ENCODE results near the gene ZNF280D. TPM values are rescaled to one million over a fixed set of nuclear protein-coding genes. Genes with fewer than 3 reads are reported as not detected.

The ZNF280D gene
- total RNA-seq, 4 donors from 2014 or later: 22.1 to 86.2 (median 33.0) TPM

DNA sequence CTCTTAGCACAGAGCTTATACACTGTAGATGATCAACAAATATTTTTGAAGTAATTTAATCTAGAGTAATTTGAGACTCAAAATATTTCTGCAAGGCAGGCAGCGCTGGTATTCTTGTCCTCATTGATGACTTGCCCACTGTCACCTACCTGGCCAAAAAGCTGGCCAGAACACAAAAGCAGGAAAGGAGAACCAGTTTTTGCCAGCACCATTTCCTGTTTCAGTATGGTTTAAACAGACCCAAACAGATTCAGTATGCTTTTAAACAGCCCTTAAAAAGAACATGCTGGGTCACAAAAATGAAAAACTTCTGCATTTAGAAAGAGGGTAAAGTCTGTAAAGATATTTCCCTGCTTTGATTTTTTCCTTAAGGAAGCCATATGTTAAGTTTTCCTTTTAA, 42.3 kb upstream of the ZNF280D start:
- ATAC-seq (ENCODE audit: low FRiP score) (no peak), DNase-seq (ENCODE audit: low spot score) (no peak)
- TF ChIP-seq, protein P1, sequence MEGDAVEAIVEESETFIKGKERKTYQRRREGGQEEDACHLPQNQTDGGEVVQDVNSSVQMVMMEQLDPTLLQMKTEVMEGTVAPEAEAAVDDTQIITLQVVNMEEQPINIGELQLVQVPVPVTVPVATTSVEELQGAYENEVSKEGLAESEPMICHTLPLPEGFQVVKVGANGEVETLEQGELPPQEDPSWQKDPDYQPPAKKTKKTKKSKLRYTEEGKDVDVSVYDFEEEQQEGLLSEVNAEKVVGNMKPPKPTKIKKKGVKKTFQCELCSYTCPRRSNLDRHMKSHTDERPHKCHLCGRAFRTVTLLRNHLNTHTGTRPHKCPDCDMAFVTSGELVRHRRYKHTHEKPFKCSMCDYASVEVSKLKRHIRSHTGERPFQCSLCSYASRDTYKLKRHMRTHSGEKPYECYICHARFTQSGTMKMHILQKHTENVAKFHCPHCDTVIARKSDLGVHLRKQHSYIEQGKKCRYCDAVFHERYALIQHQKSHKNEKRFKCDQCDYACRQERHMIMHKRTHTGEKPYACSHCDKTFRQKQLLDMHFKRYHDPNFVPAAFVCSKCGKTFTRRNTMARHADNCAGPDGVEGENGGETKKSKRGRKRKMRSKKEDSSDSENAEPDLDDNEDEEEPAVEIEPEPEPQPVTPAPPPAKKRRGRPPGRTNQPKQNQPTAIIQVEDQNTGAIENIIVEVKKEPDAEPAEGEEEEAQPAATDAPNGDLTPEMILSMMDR (IDR thresholded peaks at IDR 0.05): no peak

DNA sequence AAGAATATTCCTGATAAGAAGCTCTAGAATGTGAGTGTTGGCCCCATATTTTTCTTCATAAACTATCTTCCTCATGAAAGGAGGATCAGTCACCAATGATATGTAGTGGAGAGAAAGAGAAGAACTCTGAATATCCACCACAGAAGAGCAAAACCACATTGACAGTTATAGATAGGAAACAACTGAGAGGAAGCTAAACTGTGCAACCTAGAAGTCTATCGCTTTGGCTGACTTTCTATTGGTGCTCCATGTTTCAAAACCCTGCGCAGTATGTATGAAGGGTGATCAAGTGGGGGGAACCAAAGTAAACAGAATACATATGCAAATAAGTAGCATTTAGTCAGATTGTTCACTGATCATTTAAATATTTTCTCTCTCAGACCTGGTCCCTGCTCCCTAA, 41.0 kb upstream of the ZNF280D start:
- DNase-seq (ENCODE audit: low spot score) (no peak), ATAC-seq (ENCODE audit: low FRiP score) (no peak)
- TF ChIP-seq, protein P1 (IDR thresholded peaks at IDR 0.05): no peak

DNA sequence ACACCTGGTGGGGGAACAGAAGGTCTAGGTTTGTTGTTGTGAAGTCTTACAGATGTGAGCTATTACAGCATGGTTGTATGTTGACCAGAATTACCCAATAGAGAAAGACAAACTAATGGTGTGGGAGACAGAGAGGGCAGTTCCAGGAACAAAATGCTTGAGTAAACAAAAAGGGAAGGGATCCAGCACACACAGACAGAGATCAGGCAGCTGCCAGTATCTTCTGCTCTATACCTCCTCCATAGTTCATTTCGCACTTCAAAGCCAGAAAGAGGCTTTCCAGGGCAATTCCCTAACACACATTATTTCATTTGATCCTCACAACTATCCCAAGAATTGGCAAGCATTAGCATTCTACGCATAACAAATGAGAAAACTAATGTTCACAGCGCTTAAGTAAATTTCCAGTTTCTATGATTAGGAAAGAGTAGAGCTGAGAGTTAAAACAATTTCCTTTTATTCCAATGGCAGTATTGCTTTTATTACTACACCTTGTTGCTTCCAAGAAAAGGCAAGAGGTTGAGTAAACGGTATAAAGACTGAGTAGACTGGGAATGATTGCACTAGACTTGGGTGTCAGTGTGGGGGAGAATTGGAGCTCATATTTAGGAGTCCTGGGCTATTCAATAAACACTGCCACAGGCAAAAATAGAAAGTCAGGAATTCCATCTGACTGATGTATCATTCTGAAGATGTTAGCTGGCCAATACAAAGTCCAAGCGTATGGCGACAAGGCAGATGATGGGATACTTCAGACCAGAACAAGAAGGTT, 39.7 kb upstream of the ZNF280D start:
- ATAC-seq (ENCODE audit: low FRiP score): peak; percentile 88
- no peak for DNase-seq (ENCODE audit: low spot score)
- TF ChIP-seq, protein P1 (IDR thresholded peaks at IDR 0.05): no peak

DNA sequence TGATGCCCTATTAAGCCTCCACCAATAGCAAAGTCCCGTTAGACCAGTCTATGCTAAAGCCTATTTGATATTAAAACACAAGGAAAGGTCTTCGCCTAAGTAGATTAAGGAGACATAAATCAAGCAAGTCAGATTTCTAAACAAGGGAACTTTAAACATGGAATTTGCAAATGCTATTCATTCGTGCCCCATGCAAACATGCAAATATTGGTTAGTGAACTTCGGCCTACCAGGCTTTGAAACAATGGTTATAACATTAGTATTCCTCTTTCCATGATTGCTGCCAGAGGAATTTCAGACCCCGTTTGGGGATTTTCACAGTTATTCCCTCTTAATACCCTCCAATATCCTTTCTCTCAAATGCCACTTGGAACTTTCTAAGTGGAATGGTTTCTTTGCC, 36.9 kb upstream of the ZNF280D start:
- DNase-seq (ENCODE audit: low spot score) (no peak), ATAC-seq (ENCODE audit: low FRiP score) (no peak)
- TF ChIP-seq, protein P1 (IDR thresholded peaks at IDR 0.05): no peak

DNA sequence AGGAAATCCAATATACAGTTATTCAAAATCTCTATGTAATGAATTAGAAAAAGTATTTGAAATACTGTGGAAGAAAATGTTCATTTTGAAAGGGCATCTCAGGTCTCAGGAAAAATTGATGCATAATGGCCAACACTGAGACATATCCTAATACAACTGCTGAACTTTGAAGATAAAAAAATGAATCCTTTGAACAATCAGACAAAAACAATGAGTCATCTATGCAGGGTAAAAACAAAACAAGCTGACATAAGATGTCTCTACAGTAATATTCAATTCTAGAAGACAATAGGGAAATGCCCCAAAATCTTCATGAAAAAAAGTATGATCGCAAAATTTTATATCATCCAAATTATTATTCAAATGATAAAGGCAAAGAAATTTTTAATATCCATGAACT, 34.0 kb upstream of the ZNF280D start:
- no peak for DNase-seq (ENCODE audit: low spot score)
- TF ChIP-seq, protein P1 (IDR thresholded peaks at IDR 0.05): no peak
- no peak for ATAC-seq (ENCODE audit: low FRiP score)

DNA sequence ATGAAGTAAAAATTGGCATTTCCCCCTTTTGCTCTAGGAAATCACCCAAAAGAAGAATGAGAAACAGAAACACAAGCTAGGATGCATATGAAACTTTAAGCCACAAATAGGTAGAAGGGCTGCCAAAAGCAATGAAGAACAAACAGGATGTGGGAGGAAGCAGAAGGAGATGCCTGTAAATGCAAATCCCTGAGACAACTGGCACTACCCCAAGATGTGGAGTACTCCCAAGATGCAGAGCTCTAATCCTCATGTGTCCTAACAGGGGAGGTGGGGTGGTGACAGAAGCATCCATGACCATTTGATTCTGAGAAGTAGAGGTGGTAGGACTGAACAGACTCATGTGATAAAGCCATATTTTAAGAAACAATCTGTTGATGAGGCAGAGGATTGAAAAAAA, 31.9 kb upstream of the ZNF280D start:
- TF ChIP-seq, protein P1 (IDR thresholded peaks at IDR 0.05): no peak
- DNase-seq (ENCODE audit: low spot score) (no peak), ATAC-seq (ENCODE audit: low FRiP score) (no peak)
